Measurements from ENCODE around the gene SH3GL2. TPM values are rescaled to one million over a fixed set of nuclear protein-coding genes. Genes with fewer than 3 reads are reported as not detected.

Gene SH3GL2
- total RNA-seq, 1 donor from 2014 or later, result 3.2 TPM

GRCh38 chr9:17611342-17611741 is 32.5 kb downstream of the SH3GL2 start:
- Histone ChIP-seq H3K36me3 (no peaks in the 10 kb centered on the region), H3K9me3 (no peaks in the 10 kb centered on the region), H3K4me1 (no peaks in the 10 kb centered on the region), H3K27ac (no peak overlapping the region), H3K27me3 (no peaks in the 10 kb centered on the region), H3K4me3 (no peak overlapping the region)
- TF ChIP-seq CTCF (IDR thresholded peaks at IDR 0.05), result no peak
- DNase-seq (no peak), ATAC-seq (no peak)
- intact Hi-C loops (cut with DNase I), result no loop called here

- H3K4me1 ChIP-seq, result no peaks in the 10 kb centered on the region
Observed at GRCh38 chr9:17611917-17612316, 33.1 kb downstream of the SH3GL2 start.

GRCh38 chr9:17613758-17614157 is 34.9 kb downstream of the SH3GL2 start:
- ATAC-seq (no peak), DNase-seq (no peak)
- H3K4me1 ChIP-seq, result no peaks in the 10 kb centered on the region
- intact Hi-C loops (cut with DNase I), result no loop called here
- no peak overlapping the region for H3K4me3 ChIP-seq
- TF ChIP-seq CTCF (IDR thresholded peaks at IDR 0.05), result no peak
- no peak overlapping the region for H3K27ac ChIP-seq
- no peaks in the 10 kb centered on the region for H3K36me3 ChIP-seq
- H3K9me3 ChIP-seq, result no peaks in the 10 kb centered on the region
- H3K27me3 ChIP-seq, result no peaks in the 10 kb centered on the region

More at GRCh38 chr9:17611917-17612316, 33.1 kb downstream of the SH3GL2 start:
- no peak for TF ChIP-seq CTCF (IDR thresholded peaks at IDR 0.05)
- Histone ChIP-seq H3K9me3 (no peaks in the 10 kb centered on the region), H3K4me3 (no peak overlapping the region), H3K27me3 (no peaks in the 10 kb centered on the region), H3K36me3 (no peaks in the 10 kb centered on the region), H3K27ac (no peak overlapping the region)
- ATAC-seq, result no peak
- intact Hi-C loops (cut with DNase I), result no loop called here
- no peak for DNase-seq

- no peak for ATAC-seq
- intact Hi-C loops (cut with DNase I), result no loop called here
Observed at GRCh38 chr9:17614250-17614649, 35.4 kb downstream of the SH3GL2 start.

GRCh38 chr9:17614903-17615302 is 36.0 kb downstream of the SH3GL2 start:
- no peaks in the 10 kb centered on the region for H3K4me1 ChIP-seq
- H3K9me3 ChIP-seq, result no peaks in the 10 kb centered on the region
- TF ChIP-seq CTCF (IDR thresholded peaks at IDR 0.05), result no peak
- H3K27me3 ChIP-seq, result no peaks in the 10 kb centered on the region
- no peak for DNase-seq
- H3K27ac ChIP-seq, result no peak overlapping the region
- no peak overlapping the region for H3K4me3 ChIP-seq
- intact Hi-C loops (cut with DNase I), result no loop called here
- H3K36me3 ChIP-seq, result no peaks in the 10 kb centered on the region
- no peak for ATAC-seq

More at GRCh38 chr9:17614250-17614649, 35.4 kb downstream of the SH3GL2 start:
- DNase-seq, result no peak
- no peaks in the 10 kb centered on the region for H3K4me1 ChIP-seq
- H3K9me3 ChIP-seq, result no peaks in the 10 kb centered on the region
- no peak overlapping the region for H3K4me3 ChIP-seq
- TF ChIP-seq CTCF (IDR thresholded peaks at IDR 0.05), result no peak
- no peaks in the 10 kb centered on the region for H3K36me3 ChIP-seq
- no peaks in the 10 kb centered on the region for H3K27me3 ChIP-seq
- H3K27ac ChIP-seq, result no peak overlapping the region

- Histone ChIP-seq H3K27me3 (no peaks in the 10 kb centered on the region), H3K27ac (no peak overlapping the region), H3K4me1 (no peaks in the 10 kb centered on the region), H3K36me3 (no peaks in the 10 kb centered on the region), H3K4me3 (no peak overlapping the region), H3K9me3 (no peaks in the 10 kb centered on the region)
- no peak for ATAC-seq
- intact Hi-C loops (cut with DNase I), result no loop called here
- no peak for TF ChIP-seq CTCF (IDR thresholded peaks at IDR 0.05)
- no peak for DNase-seq
Observed at GRCh38 chr9:17622141-17622540, 43.3 kb downstream of the SH3GL2 start.

Data from upper lobe of right lung (tissue), 1 donor.